ENCODE data around the gene KIF3A. TPM values are rescaled to one million over a fixed set of nuclear protein-coding genes. Genes with fewer than 3 reads are reported as not detected.
A peak's percentile ranks its signal among the peaks of the same experiment; 100 is the strongest.

KIF3A gene
- total RNA-seq, 1 donor from 2014 or later = 5.2 TPM

DNA sequence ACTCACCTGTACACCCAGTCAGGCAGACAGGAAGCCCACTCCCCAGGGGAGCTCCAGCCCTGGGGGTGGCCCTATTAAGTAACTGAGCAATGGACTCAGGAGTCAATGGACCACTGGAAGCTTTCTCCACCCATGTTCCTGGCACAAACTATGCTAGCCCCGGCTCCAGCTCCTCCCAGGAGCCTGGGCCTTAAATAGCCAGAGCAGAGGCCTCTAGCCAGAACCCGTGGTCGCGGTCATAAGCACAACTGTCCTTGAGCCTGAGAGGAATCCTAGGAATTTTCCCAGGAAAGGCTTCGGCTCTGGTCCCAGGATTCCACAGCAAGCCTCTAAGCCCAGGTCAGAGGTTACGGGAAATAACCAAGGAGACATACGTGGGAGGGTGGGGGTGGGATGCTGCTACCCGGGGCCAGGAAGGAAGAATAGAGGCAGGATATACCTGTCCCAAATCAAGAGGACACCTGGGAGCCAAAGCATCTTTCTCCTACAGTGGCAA, 34.2 kb upstream of the KIF3A start:
- peak; percentile 68 for DNase-seq (ENCODE audit: low spot score)

DNA sequence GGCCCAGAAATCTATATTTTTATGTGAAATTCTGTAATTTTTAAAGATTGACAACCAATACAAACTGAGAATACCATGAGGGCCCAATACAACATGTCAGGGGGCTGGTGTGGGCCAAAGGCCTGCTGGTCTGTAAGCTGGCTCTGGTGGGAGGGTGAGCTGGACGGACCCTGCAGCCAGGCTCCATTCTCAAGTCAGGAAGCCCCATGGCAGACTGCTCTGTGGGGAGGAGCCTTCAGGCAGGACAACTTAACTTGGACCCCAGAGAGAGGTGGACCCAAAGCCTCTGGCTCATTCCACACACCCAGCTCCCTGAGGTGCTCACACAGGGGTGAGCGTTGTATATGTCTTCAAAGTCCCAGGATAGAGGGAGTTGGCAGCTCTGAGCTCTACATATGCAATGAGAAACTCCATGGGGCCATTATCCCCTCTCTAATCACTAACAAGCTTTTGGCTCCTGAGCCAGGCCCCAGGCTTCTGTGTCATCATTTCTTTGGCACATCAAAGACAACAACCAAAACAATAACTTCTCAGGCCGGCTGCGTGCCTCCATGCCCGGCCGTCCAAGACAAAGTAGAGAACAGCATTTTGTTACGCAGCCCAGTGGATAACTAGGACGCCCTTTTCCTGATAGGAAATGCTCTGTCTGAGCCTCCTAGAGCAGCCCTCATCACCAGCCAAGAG, 33.3 kb upstream of the KIF3A start:
- peak; percentile 82 for DNase-seq (ENCODE audit: low spot score)

DNA sequence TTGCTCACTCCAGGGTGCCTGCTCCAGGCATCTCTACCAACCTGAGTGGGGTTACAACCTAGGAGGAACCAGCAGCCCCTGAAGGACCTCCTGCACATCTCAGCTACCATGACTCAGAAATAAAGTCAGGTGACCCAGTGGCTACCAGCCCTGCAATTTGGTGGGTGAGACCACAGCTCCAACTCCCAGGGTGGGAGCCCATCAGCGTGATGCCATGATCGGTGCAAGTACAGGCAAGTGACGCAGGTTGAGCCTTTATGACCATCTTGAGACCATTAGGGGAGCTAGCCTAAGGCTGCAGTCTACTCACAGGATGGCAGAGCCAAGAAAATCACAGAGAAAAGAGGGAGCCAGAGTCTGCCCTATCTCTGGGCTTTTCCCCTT, 31.1 kb upstream of the KIF3A start:
- DNase-seq (ENCODE audit: low spot score) = no peak

DNA sequence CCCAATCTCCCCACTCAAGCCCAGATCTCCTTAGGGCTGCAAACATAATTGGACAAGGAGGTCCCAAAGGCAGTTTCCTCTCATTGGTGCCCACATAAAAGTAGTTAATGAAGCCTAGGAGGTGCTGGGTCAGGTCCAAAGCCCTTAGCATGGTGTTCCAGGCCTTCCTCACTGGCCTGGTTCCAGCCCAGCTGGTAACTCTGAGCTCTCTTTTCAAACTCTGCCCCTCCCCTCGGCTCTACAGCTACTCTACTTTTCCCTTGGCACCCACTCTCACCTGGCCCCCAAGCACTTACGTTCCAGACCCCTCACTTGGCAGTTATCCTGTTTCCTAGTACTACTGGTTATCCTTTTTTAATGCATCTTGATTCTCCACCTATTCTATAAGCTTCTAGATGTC, 29.8 kb upstream of the KIF3A start:
- peak; percentile 51 for DNase-seq (ENCODE audit: low spot score)

DNA sequence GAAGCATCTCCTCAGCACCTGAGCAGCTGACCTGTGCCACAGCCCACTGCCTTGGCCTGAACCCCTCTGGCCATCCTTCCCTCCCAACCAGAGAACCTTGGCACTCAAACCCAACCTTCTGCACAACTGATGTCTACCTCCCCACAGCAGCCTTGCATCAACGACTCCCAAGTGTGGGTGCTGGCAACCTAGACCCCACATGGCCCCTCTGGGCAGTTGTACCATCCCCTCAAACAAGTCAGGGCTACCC, 29.4 kb upstream of the KIF3A start:
- peak; percentile 87 for DNase-seq (ENCODE audit: low spot score)

DNA sequence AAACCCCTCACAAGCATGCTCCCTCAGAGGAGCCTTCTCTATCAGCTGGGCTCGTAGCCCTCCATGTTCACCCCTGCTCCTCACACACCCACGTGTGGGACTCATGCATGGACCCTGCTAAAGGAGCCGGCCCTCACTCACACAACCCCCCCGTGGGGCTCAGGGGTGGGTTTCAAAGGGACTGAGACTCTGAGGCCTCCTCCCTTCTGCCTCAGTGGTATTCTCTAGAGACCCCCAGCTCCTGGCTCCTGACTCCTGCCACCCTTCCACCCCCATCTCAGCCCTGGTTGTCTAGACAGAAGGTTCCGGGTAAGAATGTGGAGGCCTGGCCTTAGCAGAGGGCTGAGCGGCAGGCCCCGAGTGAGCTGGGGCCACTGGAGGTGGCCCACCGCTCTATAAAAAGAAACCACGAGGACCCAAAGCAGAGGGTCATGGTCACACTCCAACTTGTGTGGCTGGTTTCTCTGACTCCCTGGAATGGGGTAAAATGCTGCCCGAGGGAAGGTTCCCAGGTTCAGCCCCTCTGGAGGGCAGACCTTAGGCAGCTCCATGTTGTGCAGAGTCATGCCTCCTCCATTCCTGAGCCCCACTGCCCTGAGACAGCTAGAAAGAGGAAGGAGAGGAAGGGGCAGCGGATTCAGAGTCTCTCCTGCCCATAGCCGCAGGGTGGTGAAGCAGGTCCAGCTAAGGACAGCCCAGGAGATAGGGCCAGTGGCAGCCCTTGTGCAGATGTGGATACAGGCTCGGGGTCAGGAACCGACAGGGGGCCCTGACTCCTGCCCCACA, 28.9 kb upstream of the KIF3A start:
- DNase-seq (ENCODE audit: low spot score) = peak; percentile 30

DNA sequence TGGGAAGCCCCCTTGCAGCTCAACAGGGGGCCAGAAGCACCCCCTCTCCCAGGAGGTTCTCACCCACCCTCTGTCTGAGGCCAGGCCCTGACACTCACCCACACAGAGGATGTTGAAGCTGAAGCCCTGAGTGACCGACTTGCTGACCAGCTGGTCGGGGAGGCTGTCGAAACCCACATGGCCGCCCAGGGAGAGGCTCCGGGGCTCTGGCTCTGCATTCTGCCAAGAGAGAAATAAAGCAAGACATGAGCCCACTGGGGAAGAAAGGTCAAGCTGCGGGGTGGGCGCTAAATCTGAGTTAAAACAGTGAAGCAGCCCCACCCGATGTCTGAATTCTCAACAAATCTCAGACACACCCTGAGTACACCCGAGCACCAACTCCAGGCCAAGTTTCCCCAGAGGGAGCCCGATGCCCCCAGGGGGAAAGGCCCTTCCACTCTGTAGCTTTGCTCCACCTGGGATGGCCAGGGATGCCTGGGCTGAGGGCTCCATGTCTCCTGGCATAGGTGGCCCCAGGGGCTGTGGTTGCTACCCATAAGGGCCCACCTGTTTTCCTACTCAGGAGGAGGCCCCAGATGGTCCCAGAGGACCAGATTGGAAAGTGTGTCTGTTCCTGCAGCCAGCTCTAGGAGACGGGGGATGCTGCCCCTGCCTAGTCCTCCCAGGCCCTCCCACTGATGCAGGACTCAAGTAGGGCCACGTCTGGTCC, 28.1 kb upstream of the KIF3A start:
- peak; percentile 85 for DNase-seq (ENCODE audit: low spot score)

DNA sequence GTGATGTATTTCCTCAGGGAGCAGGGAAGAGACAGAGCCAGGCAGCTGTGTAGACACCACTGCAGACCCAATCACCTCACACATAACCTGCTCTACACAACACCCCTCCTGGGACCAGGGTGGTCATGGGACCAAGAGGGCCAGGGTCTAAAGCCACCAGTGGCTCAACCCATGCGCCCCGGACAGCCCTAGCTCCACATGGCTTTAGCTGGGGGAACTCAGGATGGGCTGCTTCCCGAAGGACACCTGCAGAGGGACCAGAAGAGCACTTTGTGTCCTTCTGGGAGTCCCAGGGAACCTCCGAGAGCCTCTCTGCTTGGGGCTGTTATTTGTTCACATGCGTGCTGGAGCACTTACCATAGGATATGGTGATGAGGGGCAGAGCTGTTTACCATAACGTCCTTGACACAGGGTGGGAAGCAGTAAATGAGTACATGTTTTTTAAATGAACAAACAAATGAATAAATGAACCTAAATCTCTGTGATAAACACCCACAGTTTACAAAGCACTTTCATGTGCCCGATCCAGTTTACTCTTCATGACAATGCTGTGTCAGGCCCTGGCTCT, 27.4 kb upstream of the KIF3A start:
- peak; percentile 39 for DNase-seq (ENCODE audit: low spot score)

DNA sequence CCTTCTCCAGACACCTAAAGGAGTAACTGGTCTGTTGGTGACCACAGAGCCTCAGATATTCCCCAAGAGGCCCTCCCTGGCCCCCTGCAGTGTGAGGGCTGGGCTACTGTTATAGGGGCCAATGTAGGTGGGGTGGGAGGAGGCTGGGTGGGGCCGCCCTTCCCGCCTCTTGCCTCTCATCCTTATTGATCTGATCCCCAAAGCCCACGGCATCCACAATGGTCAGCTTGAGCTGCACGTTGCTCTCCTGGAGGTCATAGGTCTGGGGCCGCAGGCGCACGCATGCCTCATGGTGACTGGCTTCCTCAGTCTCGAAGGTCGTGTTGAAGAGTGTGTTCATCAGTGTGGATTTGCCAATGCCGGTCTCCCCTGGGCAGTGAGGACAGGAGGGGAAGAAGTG, 26.7 kb upstream of the KIF3A start:
- DNase-seq (ENCODE audit: low spot score) = peak; percentile 73

DNA sequence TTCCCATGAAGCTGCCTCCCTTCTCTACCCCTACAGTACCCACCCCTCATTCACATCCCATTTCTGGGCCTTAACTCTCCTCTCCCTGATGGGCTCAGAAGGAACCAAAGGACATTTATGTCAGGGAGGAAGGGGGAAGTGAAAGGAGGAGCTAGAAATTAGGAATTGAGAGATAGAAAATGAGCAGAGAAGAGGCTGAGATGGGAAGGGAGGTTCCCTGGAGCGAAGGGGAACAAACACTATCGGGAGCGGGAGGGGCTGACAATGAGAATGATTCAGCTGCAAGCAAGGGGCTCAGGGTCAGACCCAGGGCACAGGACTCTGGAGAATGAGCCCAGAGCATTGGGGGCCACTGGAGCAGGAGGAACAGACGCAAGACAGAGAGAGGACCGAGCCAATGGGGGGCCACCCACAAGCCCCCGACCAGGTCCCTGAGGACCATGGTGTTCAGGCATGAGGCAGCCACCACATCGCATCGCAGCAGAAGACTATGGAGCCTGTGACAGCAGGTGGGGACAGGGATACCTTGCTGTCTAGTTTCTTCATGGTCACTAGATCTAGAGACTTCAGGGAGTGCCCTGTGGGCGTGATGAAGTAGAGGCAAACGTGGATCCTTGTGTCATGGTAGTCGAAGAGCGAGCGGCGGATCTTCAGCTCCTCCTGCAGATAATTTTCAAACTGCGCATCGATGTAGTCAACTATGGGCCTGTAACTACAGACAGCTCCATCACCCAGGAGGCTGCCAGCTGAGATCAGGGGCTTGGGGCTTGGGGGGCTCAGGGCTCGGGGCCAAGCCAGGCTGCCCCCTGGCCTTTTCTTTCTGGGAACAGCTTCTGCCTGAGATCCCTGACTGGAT, 26.1 kb upstream of the KIF3A start:
- DNase-seq (ENCODE audit: low spot score) = peak; percentile 80

DNA sequence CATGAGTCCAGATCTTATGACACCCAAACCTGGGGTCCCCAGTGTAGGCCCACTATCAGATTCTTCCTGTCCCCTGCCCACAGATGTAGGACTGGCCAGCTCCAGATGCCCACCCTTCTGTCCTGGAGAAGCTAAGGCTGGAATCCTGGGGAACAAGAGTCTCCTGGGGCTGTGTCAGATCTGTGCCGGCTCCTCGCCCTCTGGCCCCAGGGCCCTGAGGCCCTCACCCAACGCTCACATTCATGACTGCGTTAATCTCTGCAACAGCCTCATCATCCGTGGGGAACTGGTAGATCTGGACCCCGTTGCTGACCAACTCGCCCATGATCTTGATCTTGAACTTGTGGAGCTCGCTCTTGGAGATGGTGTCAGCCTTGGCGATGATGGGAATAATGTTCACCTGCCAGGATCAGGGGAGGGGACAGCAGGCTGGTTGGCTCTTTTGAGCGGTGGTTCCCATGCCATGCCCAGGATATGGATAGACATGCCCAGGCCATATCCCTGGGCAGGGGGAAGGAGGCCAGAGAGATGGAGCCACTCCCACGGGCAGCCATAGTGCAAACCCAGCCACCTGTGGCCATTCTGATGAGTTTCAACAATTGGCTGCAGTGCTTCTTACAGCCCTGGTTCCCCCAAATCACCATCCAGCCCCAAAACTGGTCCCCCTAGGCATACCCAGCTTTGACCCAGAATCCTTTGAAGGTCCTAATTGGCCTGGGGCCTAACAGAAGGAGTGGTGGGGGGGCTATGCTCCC, 25.1 kb upstream of the KIF3A start:
- peak; percentile 82 for DNase-seq (ENCODE audit: low spot score)

DNA sequence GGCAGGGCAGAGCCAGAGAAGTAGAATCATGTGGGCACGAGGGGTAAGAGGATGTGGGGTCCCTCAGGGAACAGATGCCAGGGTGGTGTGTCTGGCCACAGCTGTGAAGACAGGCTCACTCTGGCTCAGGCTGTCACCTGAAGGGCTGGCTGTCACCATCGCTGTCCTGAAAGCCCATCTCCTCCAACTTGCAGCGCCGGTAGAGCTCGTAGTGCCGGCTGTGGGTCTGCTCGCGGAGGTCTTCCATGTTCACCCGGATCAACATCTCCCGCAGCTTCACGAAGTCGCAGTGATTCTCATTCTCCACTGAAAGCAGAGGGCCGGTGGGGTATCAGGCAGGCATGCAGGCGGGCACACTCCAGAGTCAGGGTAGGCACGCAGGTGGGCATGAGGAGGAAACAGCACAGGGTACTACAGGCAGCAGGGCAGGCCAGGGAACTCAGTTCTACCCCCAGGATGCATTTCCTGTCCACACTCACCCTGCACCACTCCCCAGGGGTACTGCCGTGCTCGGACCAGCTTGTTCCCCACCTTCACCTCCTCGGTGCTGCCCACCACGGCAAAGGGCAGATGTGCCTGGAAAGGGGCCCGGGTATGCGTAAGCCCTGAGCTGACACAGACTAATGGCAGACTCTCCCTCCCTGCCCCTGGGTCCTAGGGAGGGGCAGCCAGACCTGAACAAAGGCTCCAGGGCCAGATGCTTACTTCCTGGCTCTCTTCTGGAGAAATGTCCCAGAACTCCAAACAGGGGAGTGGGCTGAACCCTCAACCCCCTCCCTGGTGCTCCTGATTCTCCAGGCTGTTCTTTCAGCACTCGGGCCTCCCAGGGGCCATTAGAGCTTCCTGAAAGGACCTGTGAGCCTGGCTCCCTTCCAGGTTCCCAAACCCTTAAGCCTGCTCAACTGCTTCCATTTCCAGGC, 24.2 kb upstream of the KIF3A start:
- DNase-seq (ENCODE audit: low spot score) = peak; percentile 85

DNA sequence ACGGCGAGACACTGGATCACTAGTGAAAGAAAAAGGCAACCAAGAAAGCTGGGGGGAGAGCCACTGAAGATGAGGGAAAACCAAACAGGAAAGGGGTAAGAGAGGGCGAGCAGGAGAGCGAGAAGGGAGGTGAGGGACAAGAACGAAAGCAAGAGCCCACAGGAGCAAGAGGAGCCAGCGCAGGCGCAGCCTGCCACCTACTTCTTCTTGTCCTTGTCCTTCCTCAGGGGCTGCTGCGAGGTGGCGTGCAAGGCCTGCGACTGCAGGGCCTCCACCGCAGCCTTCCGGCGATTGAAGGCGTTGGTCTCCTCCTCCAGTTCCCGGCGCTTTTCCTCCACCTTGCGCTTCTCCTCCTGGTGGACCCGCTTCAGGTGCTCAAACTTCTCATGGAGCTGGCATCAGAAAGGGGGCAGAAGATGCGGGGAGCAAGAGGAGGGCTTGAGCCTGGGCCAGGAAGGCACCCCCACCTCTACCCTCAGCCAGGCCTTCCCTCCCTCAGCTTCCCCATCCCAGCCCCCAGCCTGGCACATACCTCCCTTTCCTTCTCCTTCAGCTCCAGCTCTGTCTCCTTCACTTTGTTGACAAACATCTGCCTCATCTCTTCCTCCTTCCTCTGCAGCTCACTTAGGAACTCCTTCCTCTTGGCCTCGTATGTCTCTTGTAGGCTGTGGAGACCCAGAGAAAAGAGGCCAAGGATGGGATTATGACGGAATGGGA, 23.4 kb upstream of the KIF3A start:
- peak; percentile 64 for DNase-seq (ENCODE audit: low spot score)

DNA sequence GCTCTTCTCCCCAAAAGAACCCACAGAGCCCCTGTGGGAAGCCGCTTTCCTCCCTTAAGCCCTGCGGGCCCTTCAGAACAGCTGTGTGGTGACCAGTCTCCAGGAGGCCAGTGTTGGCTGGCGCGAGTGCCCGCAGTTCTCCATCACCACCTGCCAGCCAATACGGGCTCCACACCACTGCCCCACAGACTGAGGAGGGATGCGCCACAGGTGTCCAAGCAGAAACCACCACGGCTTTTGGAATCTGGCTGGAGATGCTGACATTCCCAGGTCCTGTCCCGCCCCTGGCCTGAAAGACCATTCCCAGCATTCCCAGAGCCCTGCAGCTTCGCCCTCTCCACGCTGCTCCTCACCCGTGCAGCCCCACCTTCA, 22.7 kb upstream of the KIF3A start:
- no peak for DNase-seq (ENCODE audit: low spot score)

DNA sequence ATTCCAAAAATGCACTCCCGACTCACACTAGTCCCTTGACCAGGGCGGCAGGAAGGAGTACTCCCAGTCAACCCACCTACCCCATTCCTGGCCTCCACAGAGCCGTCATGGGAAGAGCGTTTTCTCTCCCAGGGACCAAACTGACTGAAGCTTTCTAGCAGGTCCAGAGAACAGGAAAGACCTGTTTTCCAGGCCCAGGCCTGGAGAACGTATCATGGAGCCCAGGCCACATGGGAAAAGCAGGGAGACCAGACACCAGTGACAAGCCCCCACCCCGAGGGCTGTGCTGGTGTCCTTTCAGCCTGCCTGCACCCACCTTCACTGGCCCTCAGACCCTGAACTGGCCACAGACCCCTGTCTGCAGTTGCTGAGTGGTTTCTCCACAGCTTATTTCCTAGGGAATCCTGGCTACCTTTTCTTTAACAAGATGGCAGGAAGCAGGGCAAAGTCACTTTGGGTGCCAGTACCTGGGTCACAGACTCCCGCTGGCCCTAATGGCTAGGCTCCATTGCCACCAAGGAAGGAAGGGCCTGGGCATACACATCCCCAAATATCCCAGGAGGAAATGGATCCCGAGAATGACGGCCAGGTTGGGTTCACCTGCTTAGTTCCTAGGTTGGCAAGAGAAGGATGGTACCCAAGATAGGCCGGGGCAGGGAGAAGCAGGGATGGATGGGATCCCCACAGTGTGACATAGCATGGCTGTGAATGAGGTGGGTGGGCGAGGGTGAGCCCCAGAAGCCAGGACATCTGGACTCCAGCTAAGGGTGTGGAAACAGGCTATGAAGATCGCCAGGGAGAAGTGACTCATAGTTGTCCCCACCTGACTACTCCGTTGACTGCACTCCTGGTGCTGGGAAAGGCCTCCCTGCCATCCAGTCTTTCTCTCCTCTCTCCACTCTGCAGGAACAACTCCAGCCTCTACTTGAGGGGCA, 22.0 kb upstream of the KIF3A start:
- DNase-seq (ENCODE audit: low spot score) = no peak

DNA sequence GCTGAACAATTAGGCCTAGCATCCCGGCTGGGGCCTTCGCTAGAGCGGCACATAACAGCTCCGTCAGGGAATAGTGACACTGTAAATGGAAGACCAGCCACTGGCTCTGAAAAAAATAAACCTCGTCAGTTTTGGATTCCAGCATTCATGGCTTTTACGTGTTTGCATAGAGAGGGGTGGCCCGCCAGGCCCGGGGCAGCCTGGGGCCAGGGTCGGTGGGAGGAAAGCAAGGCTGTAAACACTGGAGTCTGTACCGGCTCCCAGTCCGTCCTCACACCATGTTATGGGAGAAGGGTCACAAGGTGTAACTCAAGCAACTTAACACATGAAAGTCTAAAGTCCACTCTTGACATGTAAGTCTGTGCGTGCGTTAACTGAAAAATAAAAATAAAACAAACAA, 21.1 kb upstream of the KIF3A start:
- DNase-seq (ENCODE audit: low spot score) = no peak

DNA sequence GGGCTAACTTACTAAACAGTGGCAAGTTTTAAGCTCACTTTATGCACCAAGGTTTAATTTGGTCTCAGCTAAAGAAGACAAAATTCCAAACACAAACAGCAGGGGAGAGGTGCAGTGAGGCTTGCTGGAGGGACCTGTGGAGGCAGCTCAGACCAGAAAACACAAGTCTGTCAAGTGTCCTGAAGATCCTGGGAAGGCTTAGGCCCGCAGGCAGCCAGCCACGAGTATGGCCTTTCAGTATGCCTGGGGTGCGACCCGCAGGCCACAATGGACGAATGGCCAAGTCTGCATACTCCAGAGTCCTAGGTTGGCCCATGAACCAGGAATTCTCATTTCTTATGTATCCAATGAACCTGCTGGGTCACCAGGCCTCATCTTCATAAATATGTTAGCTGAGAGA, 19.2 kb upstream of the KIF3A start:
- DNase-seq (ENCODE audit: low spot score) = no peak

DNA sequence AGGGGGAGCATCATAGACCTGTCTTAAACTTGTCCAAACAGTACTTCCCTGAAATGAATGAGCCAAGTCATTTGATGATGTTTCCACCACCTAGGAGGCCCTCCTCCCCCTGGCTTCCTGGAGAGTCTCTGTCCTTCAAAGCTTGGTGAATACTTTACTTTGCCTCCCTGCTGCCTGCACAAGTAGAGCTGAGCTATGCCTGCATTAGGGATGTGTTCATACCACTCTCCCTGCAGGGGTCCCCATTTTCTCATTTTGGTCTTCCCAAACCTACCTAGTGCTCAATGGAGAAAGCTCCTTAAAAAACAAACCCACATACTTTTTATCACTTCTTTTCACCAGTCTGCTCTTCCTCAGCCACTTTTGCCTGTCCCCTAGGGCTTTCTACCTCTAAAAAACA, 17.6 kb upstream of the KIF3A start:
- DNase-seq (ENCODE audit: low spot score) = no peak
